Neural progenitor cell (in vitro differentiated cells): Measurements from ENCODE around the gene RSPH3. TPM values are rescaled to one million over a fixed set of nuclear protein-coding genes. Genes with fewer than 3 reads are reported as not detected.

Experiments
- DNase-seq: peaks from one replicate; pipeline ENCODE4 v3.0.0-alpha.2; 2016; ENCODE audit warnings: low spot score
- H2AFZ ChIP-seq: fragments of 200-600 bp; sonication (generic); replicated peaks from 2 replicates; pipeline ENCODE4 v1.6.1; 2016; ENCODE audit warnings: antibody characterized with exemption
- H3F3A ChIP-seq: fragments of 200-600 bp; sonication (generic); 2 replicates; pipeline ENCODE4 v1.6.1; 2016; ENCODE audit warnings: antibody characterized with exemption, low read depth
- H3K27ac ChIP-seq: fragments of 200-600 bp; sonication (generic); 2 replicates; pipeline ENCODE4 v1.5.1; 2016; ENCODE audit warnings: mild to moderate bottlenecking
- H3K27me3 ChIP-seq: fragments of 200-600 bp; sonication (generic); 2 replicates; pipeline ENCODE4 v1.6.1; 2016; ENCODE audit warnings: mild to moderate bottlenecking, moderate library complexity
- H3K36me3 ChIP-seq: fragments of 200-600 bp; sonication (generic); 2 replicates; pipeline ENCODE4 v1.5.1; 2016
- H3K4me1 ChIP-seq: fragments of 200-600 bp; sonication (generic); 2 replicates; pipeline ENCODE4 v1.6.1; 2016; ENCODE audit warnings: mixed run types
- H3K4me2 ChIP-seq: fragments of 200-600 bp; sonication (generic); 2 replicates; pipeline ENCODE4 v1.6.1; 2016
- H3K4me3 ChIP-seq: fragments of 200-600 bp; sonication (generic); 2 replicates; pipeline ENCODE4 v1.5.1; 2016
- H3K79me2 ChIP-seq: fragments of 200-600 bp; sonication (generic); 2 replicates; pipeline ENCODE4 v1.6.1; 2016; ENCODE audit warnings: low read depth
- H3K9ac ChIP-seq: fragments of 200-600 bp; sonication (generic); 2 replicates; pipeline ENCODE4 v1.6.1; 2016
- H3K9me3 ChIP-seq: fragments of 200-600 bp; sonication (generic); 2 replicates; pipeline ENCODE4 v1.5.1; 2016; ENCODE audit warnings: low read depth
- H4K20me1 ChIP-seq: fragments of 200-600 bp; sonication (generic); 2 replicates; pipeline ENCODE4 v1.6.1; 2016; ENCODE audit warnings: low read depth
- H3K27ac Mint-ChIP-seq: 3 replicates; pipeline ENCODE4 v1.8.0; 2021; ENCODE audit warnings: mixed read lengths
- H3K27me3 Mint-ChIP-seq: 2 replicates; pipeline ENCODE4 v1.8.0; 2022; ENCODE audit warnings: low read depth, mild to moderate bottlenecking, inconsistent platforms, moderate library complexity, mixed read lengths; ENCODE audit not compliant: insufficient read depth
- H3K36me3 Mint-ChIP-seq: 3 replicates; pipeline ENCODE4 v1.8.0; 2021; ENCODE audit warnings: mixed read lengths
- H3K4me1 Mint-ChIP-seq: 3 replicates; pipeline ENCODE4 v1.8.0; 2021; ENCODE audit warnings: mixed read lengths
- H3K4me3 Mint-ChIP-seq: 3 replicates; pipeline ENCODE4 v1.8.0; 2021; ENCODE audit warnings: mild to moderate bottlenecking, moderate library complexity, mixed read lengths
- H3K9me3 Mint-ChIP-seq: 3 replicates; pipeline ENCODE4 v1.8.0; 2020; ENCODE audit warnings: mixed read lengths
- CTCF ChIP-seq: fragments of 200-600 bp; sonication (generic); IDR thresholded peaks from 2 replicates; pipeline ENCODE4 v1.5.1; 2017; ENCODE audit warnings: antibody characterized with exemption, mild to moderate bottlenecking
- EZH2 ChIP-seq: fragments of 200-600 bp; sonication (generic); IDR thresholded peaks from 2 replicates; pipeline ENCODE4 v1.6.1; 2017; ENCODE audit warnings: antibody characterized with exemption, mild to moderate bottlenecking, moderate library complexity
- EZH2phosphoT487 ChIP-seq: fragments of 200-600 bp; sonication (generic); IDR thresholded peaks from 2 replicates; pipeline ENCODE4 v1.6.1; 2017; ENCODE audit warnings: antibody characterized with exemption
- small RNA-seq: library from RNA; depleted of rRNA; stranded (forward); fragments of <200 nt; gene quantifications from one replicate; pipeline ENCODE3, GENCODE V24; 2015
- total RNA-seq: library from RNA; depleted of rRNA; stranded (reverse); fragments of >200 nt; gene quantifications from 2 replicates; pipeline ENCODE4 v1.2.3, GENCODE V29; 2015; ENCODE audit warnings: low replicate concordance

The RSPH3 gene
- total RNA-seq, 1 donor from 2014 or later = 3.6 TPM

- Histone ChIP-seq H3K36me3 (no peaks in the 10 kb centered on the region), H3K79me2 (no peaks in the 10 kb centered on the region), H2AFZ (no peak overlapping the region), H3K27me3 (no peaks in the 10 kb centered on the region), H3K4me3 (no peak overlapping the region), H3K27ac (no peak overlapping the region), H3F3A (no peaks in the 10 kb centered on the region), H3K4me1 (no peaks in the 10 kb centered on the region), H3K9me3 (no peaks in the 10 kb centered on the region), H4K20me1 (no peaks in the 10 kb centered on the region), H3K4me2 (no peak overlapping the region), H3K9ac (no peak overlapping the region)
- TF ChIP-seq EZH2phosphoT487 (no peak), CTCF (no peak), EZH2 (no peak)
- Mint-ChIP-seq H3K27me3 (peaks cover 12% of the 10 kb centered on the region), H3K4me3 (no peak overlapping the region), H3K9me3 (no peaks in the 10 kb centered on the region), H3K27ac (no peak overlapping the region), H3K4me1 (no peaks in the 10 kb centered on the region), H3K36me3 (no peaks in the 10 kb centered on the region)
- no peak for DNase-seq
Measured at GRCh38 chr6:158926414-158926813, 73.6 kb downstream of the RSPH3 start.

GRCh38 chr6:158924499-158925455 lies 75.2 kb downstream of the RSPH3 start:
- Histone ChIP-seq H3F3A (no peaks in the 10 kb centered on the region), H3K4me3 (no peak overlapping the region), H3K9ac (no peak overlapping the region), H3K4me2 (no peak overlapping the region), H4K20me1 (no peaks in the 10 kb centered on the region), H3K27ac (no peak overlapping the region), H3K4me1 (peaks cover 4% of the 10 kb centered on the region), H3K27me3 (no peaks in the 10 kb centered on the region), H2AFZ (no peak overlapping the region), H3K36me3 (no peaks in the 10 kb centered on the region), H3K9me3 (no peaks in the 10 kb centered on the region), H3K79me2 (no peaks in the 10 kb centered on the region)
- TF ChIP-seq CTCF (no peak), EZH2 (no peak), EZH2phosphoT487 (no peak)
- Mint-ChIP-seq H3K4me1 (peaks cover 9% of the 10 kb centered on the region), H3K4me3 (no peak overlapping the region), H3K27me3 (peaks cover 12% of the 10 kb centered on the region), H3K36me3 (no peaks in the 10 kb centered on the region), H3K27ac (no peak overlapping the region), H3K9me3 (no peaks in the 10 kb centered on the region)
- DNase-seq = no peak

- Histone ChIP-seq H3K9me3 (no peaks in the 10 kb centered on the region), H3K4me1 (peaks cover 4% of the 10 kb centered on the region), H3K36me3 (no peaks in the 10 kb centered on the region), H3K4me2 (no peak overlapping the region), H3K79me2 (no peaks in the 10 kb centered on the region), H4K20me1 (no peaks in the 10 kb centered on the region), H2AFZ (no peak overlapping the region), H3K4me3 (no peak overlapping the region), H3F3A (no peaks in the 10 kb centered on the region), H3K9ac (no peak overlapping the region), H3K27ac (no peak overlapping the region), H3K27me3 (no peaks in the 10 kb centered on the region)
- Mint-ChIP-seq H3K9me3 (no peaks in the 10 kb centered on the region), H3K27ac (no peak overlapping the region), H3K27me3 (peaks cover 12% of the 10 kb centered on the region), H3K4me3 (no peak overlapping the region), H3K4me1 (peaks cover 9% of the 10 kb centered on the region), H3K36me3 (no peaks in the 10 kb centered on the region)
- no peak for TF ChIP-seq EZH2
- no peak for TF ChIP-seq CTCF
- TF ChIP-seq EZH2phosphoT487 = no peak
- no peak for DNase-seq
Measured at GRCh38 chr6:158923805-158924498, 76.0 kb downstream of the RSPH3 start.

Small RNA genes within 50 kb of the gene (small RNA-seq; reads per million reads assigned to genes)
- gene RNU6-293P = not detected

Other genes starting within 250 kb of the RSPH3 start
- gene EZR, start 180.8 kb downstream of the RSPH3 start, total RNA-seq = 52.0 and 61.4 TPM in 2 replicates
- not detected in 2 replicates for gene TAGAP, start 44.8 kb upstream of the RSPH3 start, total RNA-seq
- gene FNDC1, start 169.2 kb upstream of the RSPH3 start, total RNA-seq = 0.03 TPM in 1 of 2 replicates, not detected in the other